RWPE2 (cell line): Measurements from ENCODE around the gene MYCBPAP.

ENCODE experiments used
- ATAC-seq: fragments of 200-7000 bp; cut with Tn5 transposase; 3 replicates; pipeline ENCODE4 v1.9.1; 2021; ENCODE audit warnings: low read depth
- DNase-seq: peaks from one replicate; pipeline ENCODE4 v3.0.0-alpha.2; 2020; ENCODE audit warnings: low spot score
- H3K27ac ChIP-seq: fragments of 450-650 bp; 2 replicates; pipeline ENCODE4 v1.5.1; 2017; ENCODE audit warnings: mild to moderate bottlenecking; ENCODE audit not compliant: poor library complexity, severe bottlenecking
- H3K27me3 ChIP-seq: fragments of 250-450 bp; sonication (Bioruptor Pico); 2 replicates; pipeline ENCODE4 v1.5.1; 2021; ENCODE audit warnings: mild to moderate bottlenecking, moderate library complexity; ENCODE audit not compliant: insufficient read depth, poor library complexity, severe bottlenecking
- H3K36me3 ChIP-seq: fragments of 250-450 bp; sonication (Bioruptor Pico); 2 replicates; pipeline ENCODE4 v1.5.1; 2020; ENCODE audit warnings: low read depth, mild to moderate bottlenecking, moderate library complexity
- H3K4me1 ChIP-seq: fragments of 250-450 bp; sonication (Bioruptor Pico); 2 replicates; pipeline ENCODE4 v1.5.1; 2021; ENCODE audit warnings: mild to moderate bottlenecking, moderate library complexity; ENCODE audit not compliant: insufficient read depth, poor library complexity, severe bottlenecking
- H3K4me3 ChIP-seq: fragments of 250-450 bp; sonication (Bioruptor Pico); 2 replicates; pipeline ENCODE4 v1.5.1; 2021; ENCODE audit warnings: mild to moderate bottlenecking, moderate library complexity; ENCODE audit not compliant: severe bottlenecking
- H3K9me3 ChIP-seq: fragments of 250-450 bp; sonication (Bioruptor Pico); 2 replicates; pipeline ENCODE4 v1.5.1; 2021; ENCODE audit warnings: mild to moderate bottlenecking, moderate library complexity; ENCODE audit not compliant: severe bottlenecking
- CTCF ChIP-seq: fragments of 450-650 bp; IDR thresholded peaks from one replicate; pipeline ENCODE4 v1.5.1; 2017; ENCODE audit warnings: mild to moderate bottlenecking, moderate library complexity; ENCODE audit not compliant: poor library complexity, severe bottlenecking

MYCBPAP gene

GRCh38 chr17:50535407-50535806 is 27.2 kb downstream of the MYCBPAP start:
- no peaks in the 10 kb centered on the region for H3K9me3 ChIP-seq
- H3K27ac ChIP-seq = peak overlapping the region; percentile 82
- H3K4me3 ChIP-seq = no peak overlapping the region
- no peaks in the 10 kb centered on the region for H3K27me3 ChIP-seq
- H3K4me1 ChIP-seq = peaks cover 24% of the 10 kb centered on the region
- no peak for ATAC-seq
- H3K36me3 ChIP-seq = peaks cover 36% of the 10 kb centered on the region
- no peak for TF ChIP-seq CTCF
- no peak for DNase-seq

GRCh38 chr17:50536683-50537646 is 28.7 kb downstream of the MYCBPAP start:
- no peak for TF ChIP-seq CTCF
- DNase-seq (no peak), ATAC-seq (no peak)
- Histone ChIP-seq H3K36me3 (peaks cover 41% of the 10 kb centered on the region), H3K9me3 (no peaks in the 10 kb centered on the region), H3K4me3 (no peak overlapping the region), H3K4me1 (peaks cover 27% of the 10 kb centered on the region), H3K27me3 (no peaks in the 10 kb centered on the region), H3K27ac (no peak overlapping the region)

- no peak overlapping the region for H3K4me3 ChIP-seq
- H3K27ac ChIP-seq = no peak overlapping the region
- peaks cover 41% of the 10 kb centered on the region for H3K36me3 ChIP-seq
- no peaks in the 10 kb centered on the region for H3K27me3 ChIP-seq
- no peak for TF ChIP-seq CTCF
- H3K4me1 ChIP-seq = peaks cover 29% of the 10 kb centered on the region
- ATAC-seq (no peak), DNase-seq (no peak)
- no peaks in the 10 kb centered on the region for H3K9me3 ChIP-seq
These were observed 29.7 kb downstream of the MYCBPAP start for GRCh38 chr17:50537721-50538548.

- Histone ChIP-seq H3K9me3 (no peaks in the 10 kb centered on the region), H3K27me3 (no peaks in the 10 kb centered on the region), H3K36me3 (peaks cover 41% of the 10 kb centered on the region), H3K4me3 (no peak overlapping the region), H3K4me1 (peaks cover 33% of the 10 kb centered on the region), H3K27ac (peak overlapping the region; percentile 61)
- TF ChIP-seq CTCF = no peak
- no peak for DNase-seq
- no peak for ATAC-seq
These were observed 30.5 kb downstream of the MYCBPAP start for GRCh38 chr17:50538549-50539410.
